Loucy (cell line): ENCODE measurements around the gene GRK2.

Source experiments
- H2AFZ ChIP-seq: fragments of 200-600 bp; sonication (generic); 2 replicates; pipeline ENCODE4 v1.6.0; 2016; ENCODE audit warnings: antibody characterized with exemption, mild to moderate bottlenecking, low read length, moderate library complexity
- H3F3A ChIP-seq: fragments of 200-600 bp; 2 replicates; pipeline ENCODE4 v1.6.0; 2016; ENCODE audit warnings: antibody characterized with exemption, low read depth, mild to moderate bottlenecking
- H3K27me3 ChIP-seq: fragments of 200-600 bp; sonication (generic); 2 replicates; pipeline ENCODE4 v1.6.1; 2014; ENCODE audit warnings: low read length, mild to moderate bottlenecking; ENCODE audit not compliant: insufficient read depth, poor library complexity, severe bottlenecking
- H3K36me3 ChIP-seq: fragments of 200-600 bp; sonication (generic); 2 replicates; pipeline ENCODE4 v1.6.1; 2016; ENCODE audit warnings: low read length; ENCODE audit not compliant: insufficient read depth
- H3K4me1 ChIP-seq: fragments of 200-600 bp; sonication (generic); 2 replicates; pipeline ENCODE4 v1.5.1; 2014; ENCODE audit warnings: low read length, mild to moderate bottlenecking; ENCODE audit not compliant: insufficient read depth, poor library complexity, severe bottlenecking
- H3K4me2 ChIP-seq: fragments of 200-600 bp; sonication (generic); 2 replicates; pipeline ENCODE4 v1.6.0; 2014; ENCODE audit warnings: antibody characterized with exemption, low read length, low read depth, mild to moderate bottlenecking; ENCODE audit not compliant: poor library complexity, severe bottlenecking
- H3K4me3 ChIP-seq: fragments of 200-600 bp; sonication (generic); 2 replicates; pipeline ENCODE4 v1.5.1; 2014; ENCODE audit warnings: low read length, mild to moderate bottlenecking, mixed read lengths; ENCODE audit not compliant: poor library complexity, severe bottlenecking
- H3K79me2 ChIP-seq: fragments of 200-600 bp; sonication (generic); 2 replicates; pipeline ENCODE4 v1.6.1; 2014; ENCODE audit warnings: low read length; ENCODE audit not compliant: insufficient read depth
- H3K9ac ChIP-seq: fragments of 200-600 bp; sonication (generic); 2 replicates; pipeline ENCODE4 v1.6.0; 2014; ENCODE audit warnings: mild to moderate bottlenecking, low read depth, low read length, moderate library complexity; ENCODE audit not compliant: poor library complexity, severe bottlenecking
- H3K9me2 ChIP-seq: fragments of 200-600 bp; sonication (generic); replicated peaks from 2 replicates; pipeline ENCODE4 v1.6.1; 2016; ENCODE audit warnings: low read depth, low read length, mixed read lengths
- H3K9me3 ChIP-seq: fragments of 200-600 bp; sonication (generic); 2 replicates; pipeline ENCODE4 v1.6.1; 2014; ENCODE audit warnings: mild to moderate bottlenecking, antibody characterized with exemption, low read length, low read depth; ENCODE audit not compliant: insufficient read depth
- H4K20me1 ChIP-seq: fragments of 200-600 bp; sonication (generic); 2 replicates; pipeline ENCODE4 v1.6.0; 2014; ENCODE audit warnings: antibody characterized with exemption, low read length, mild to moderate bottlenecking; ENCODE audit not compliant: insufficient read depth, poor library complexity, severe bottlenecking
- CTCF ChIP-seq: fragments of 200-600 bp; sonication (generic); conservative IDR thresholded peaks from 2 replicates; pipeline ENCODE4 v1.5.1; 2014; ENCODE audit warnings: mild to moderate bottlenecking, antibody characterized with exemption, low read length
- EZH2phosphoT487 ChIP-seq: fragments of 200-600 bp; IDR thresholded peaks from 2 replicates; pipeline ENCODE4 v1.6.1; 2018; ENCODE audit warnings: antibody characterized with exemption, mild to moderate bottlenecking, moderate library complexity, borderline replicate concordance

GRK2 gene

GRCh38 chr11:67299471-67300191 lies 33.4 kb downstream of the GRK2 start:
- Histone ChIP-seq H2AFZ (no peak overlapping the region), H3F3A (no peaks in the 10 kb centered on the region), H3K79me2 (peaks cover 20% of the 10 kb centered on the region; the same call in 1 of the 2 replicates), H4K20me1 (no peaks in the 10 kb centered on the region), H3K9ac (no peak overlapping the region), H3K36me3 (peaks cover 44% of the 10 kb centered on the region), H3K27me3 (no peaks in the 10 kb centered on the region), H3K4me2 (no peak overlapping the region), H3K9me2 (no peaks in the 10 kb centered on the region), H3K4me3 (no peak overlapping the region), H3K4me1 (no peaks in the 10 kb centered on the region), H3K9me3 (peaks cover 6% of the 10 kb centered on the region)
- TF ChIP-seq EZH2phosphoT487, result no peak
- no peak for TF ChIP-seq CTCF

- Histone ChIP-seq H3K9ac (no peak overlapping the region), H3K9me3 (peaks cover 6% of the 10 kb centered on the region), H3K9me2 (no peaks in the 10 kb centered on the region), H3K27me3 (no peaks in the 10 kb centered on the region), H3K4me1 (no peaks in the 10 kb centered on the region), H3K4me3 (no peak overlapping the region), H3F3A (no peaks in the 10 kb centered on the region), H3K79me2 (peaks cover 15% of the 10 kb centered on the region; the same call in 1 of the 2 replicates), H3K36me3 (peaks cover 44% of the 10 kb centered on the region), H4K20me1 (no peaks in the 10 kb centered on the region), H3K4me2 (no peak overlapping the region), H2AFZ (no peak overlapping the region)
- no peak for TF ChIP-seq CTCF
- TF ChIP-seq EZH2phosphoT487, result no peak
Observed at GRCh38 chr11:67300256-67300755, 34.0 kb downstream of the GRK2 start.

GRCh38 chr11:67300756-67301312 lies 34.6 kb downstream of the GRK2 start:
- Histone ChIP-seq H3K36me3 (peaks cover 41% of the 10 kb centered on the region), H4K20me1 (no peaks in the 10 kb centered on the region)
- TF ChIP-seq CTCF, result no peak
- TF ChIP-seq EZH2phosphoT487, result no peak

More at GRCh38 chr11:67300756-67301312, 34.6 kb downstream of the GRK2 start:
- no peak overlapping the region for H3K9ac ChIP-seq
- H3K27me3 ChIP-seq, result no peaks in the 10 kb centered on the region
- H3K4me1 ChIP-seq, result no peaks in the 10 kb centered on the region
- peaks cover 10% of the 10 kb centered on the region; the same call in 1 of the 2 replicates for H3K79me2 ChIP-seq
- H3K9me2 ChIP-seq, result no peaks in the 10 kb centered on the region
- no peaks in the 10 kb centered on the region for H3F3A ChIP-seq
- no peak overlapping the region for H3K4me2 ChIP-seq
- H2AFZ ChIP-seq, result no peak overlapping the region
- no peak overlapping the region for H3K4me3 ChIP-seq
- peaks cover 4% of the 10 kb centered on the region for H3K9me3 ChIP-seq
